Prostate gland (tissue), 2 donors: ENCODE data around the gene NDUFAF5. TPM values are rescaled to one million over a fixed set of nuclear protein-coding genes. Genes with fewer than 3 reads are reported as not detected.

ENCODE experiments used
- DNase-seq: peaks from one replicate; pipeline ENCODE4 v3.0.0-alpha.2; 2019; ENCODE audit warnings: low spot score
- H3K27ac ChIP-seq, 2 donors: fragments of 200-600 bp; sonication (generic); 2 replicates each; pipeline ENCODE4 v1.5.1; 2017 to 2019
- H3K27me3 ChIP-seq: fragments of 200-600 bp; sonication (generic); replicated peaks from 2 replicates; pipeline ENCODE4 v1.5.1; 2019; ENCODE audit not compliant: insufficient read depth
- H3K36me3 ChIP-seq, 2 donors: fragments of 200-600 bp; sonication (generic); 1 replicate in 1 of 2; 2 replicates in 1 of 2; pipeline versions ENCODE4 v1.5.1 to v1.8.1; 2017 to 2019
- H3K4me1 ChIP-seq: fragments of 200-600 bp; sonication (generic); replicated peaks from 2 replicates; pipeline ENCODE4 v1.5.1; 2019
- H3K4me3 ChIP-seq, 2 donors: fragments of 200-600 bp; sonication (generic); 2 replicates each; pipeline ENCODE4 v1.5.1; 2017 to 2019
- H3K9me3 ChIP-seq: fragments of 200-600 bp; sonication (generic); 2 replicates; pipeline ENCODE4 v1.5.1; 2017
- POLR2A ChIP-seq: fragments of 450-650 bp; IDR thresholded peaks from one replicate; pipeline ENCODE4 v1.6.1; 2016; ENCODE audit warnings: antibody characterized with exemption, mild to moderate bottlenecking
- POLR2AphosphoS5 ChIP-seq: sonication (generic); formaldehyde crosslinking; IDR thresholded peaks from one replicate; pipeline ENCODE4 v1.6.1; 2017; ENCODE audit warnings: antibody characterized with exemption
- WGBS: methylation state at CpG from one replicate; pipeline ENCODE4 v1.1.5; 2018; 5-methylcytosine and 5-hydroxymethylcytosine counted together
- intact Hi-C: fragments of 100-400 bp; cut with DNase I; formaldehyde crosslinking; loops from one replicate; pipeline ENCODE4 v1.14.2; 2022
- total RNA-seq, 2 donors: library from RNA; depleted of rRNA; stranded (reverse); fragments of >200 nt; gene quantifications; one replicate each; pipeline ENCODE4 v1.1.0, GENCODE V29; 2016
- TF ChIP-seq, protein P1 (sequence below), 4 experiments: fragments of 200-600 bp in 2 of 4; fragments of 450-650 bp in 2 of 4; sonication (generic) in 2 of 4; IDR thresholded peaks; 1 replicate in 3 of 4; 2 replicates in 1 of 4; pipeline ENCODE4 v1.5.1; 2016 to 2019; ENCODE audit warnings: antibody characterized with exemption in 4 of 4, mild to moderate bottlenecking in 2 of 4, moderate library complexity in 2 of 4

NDUFAF5 gene
- total RNA-seq, 2 donors from 2014 or later: 15.3 to 17.5 TPM

GRCh38 chr20:13858871-13859270 lies 74.0 kb downstream of the NDUFAF5 start:
- no peaks in the 10 kb centered on the region for H3K9me3 ChIP-seq
- no peak overlapping the region for H3K27ac ChIP-seq
- H3K4me1 ChIP-seq: no peaks in the 10 kb centered on the region
- H3K27me3 ChIP-seq: no peaks in the 10 kb centered on the region
- H3K36me3 ChIP-seq: no peaks in the 10 kb centered on the region
- TF ChIP-seq POLR2AphosphoS5 (no peak), POLR2A (no peak)
- TF ChIP-seq, protein P1, sequence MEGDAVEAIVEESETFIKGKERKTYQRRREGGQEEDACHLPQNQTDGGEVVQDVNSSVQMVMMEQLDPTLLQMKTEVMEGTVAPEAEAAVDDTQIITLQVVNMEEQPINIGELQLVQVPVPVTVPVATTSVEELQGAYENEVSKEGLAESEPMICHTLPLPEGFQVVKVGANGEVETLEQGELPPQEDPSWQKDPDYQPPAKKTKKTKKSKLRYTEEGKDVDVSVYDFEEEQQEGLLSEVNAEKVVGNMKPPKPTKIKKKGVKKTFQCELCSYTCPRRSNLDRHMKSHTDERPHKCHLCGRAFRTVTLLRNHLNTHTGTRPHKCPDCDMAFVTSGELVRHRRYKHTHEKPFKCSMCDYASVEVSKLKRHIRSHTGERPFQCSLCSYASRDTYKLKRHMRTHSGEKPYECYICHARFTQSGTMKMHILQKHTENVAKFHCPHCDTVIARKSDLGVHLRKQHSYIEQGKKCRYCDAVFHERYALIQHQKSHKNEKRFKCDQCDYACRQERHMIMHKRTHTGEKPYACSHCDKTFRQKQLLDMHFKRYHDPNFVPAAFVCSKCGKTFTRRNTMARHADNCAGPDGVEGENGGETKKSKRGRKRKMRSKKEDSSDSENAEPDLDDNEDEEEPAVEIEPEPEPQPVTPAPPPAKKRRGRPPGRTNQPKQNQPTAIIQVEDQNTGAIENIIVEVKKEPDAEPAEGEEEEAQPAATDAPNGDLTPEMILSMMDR (IDR thresholded peaks at IDR 0.05): no peak
- DNase-seq: no peak
- intact Hi-C loops: no loop called here
- no peak overlapping the region for H3K4me3 ChIP-seq

GRCh38 chr20:13862245-13862644 lies 77.4 kb downstream of the NDUFAF5 start:
- Histone ChIP-seq H3K4me3 (no peak overlapping the region), H3K4me1 (no peaks in the 10 kb centered on the region), H3K36me3 (no peaks in the 10 kb centered on the region), H3K27me3 (no peaks in the 10 kb centered on the region), H3K9me3 (no peaks in the 10 kb centered on the region), H3K27ac (no peak overlapping the region)
- no peak for DNase-seq
- 87% methylated on average over 2 of the region's 2 CpGs for WGBS
- TF ChIP-seq POLR2A (no peak), POLR2AphosphoS5 (no peak)
- TF ChIP-seq, protein P1 (IDR thresholded peaks at IDR 0.05): no peak
- intact Hi-C loops: no loop called here

DNA sequence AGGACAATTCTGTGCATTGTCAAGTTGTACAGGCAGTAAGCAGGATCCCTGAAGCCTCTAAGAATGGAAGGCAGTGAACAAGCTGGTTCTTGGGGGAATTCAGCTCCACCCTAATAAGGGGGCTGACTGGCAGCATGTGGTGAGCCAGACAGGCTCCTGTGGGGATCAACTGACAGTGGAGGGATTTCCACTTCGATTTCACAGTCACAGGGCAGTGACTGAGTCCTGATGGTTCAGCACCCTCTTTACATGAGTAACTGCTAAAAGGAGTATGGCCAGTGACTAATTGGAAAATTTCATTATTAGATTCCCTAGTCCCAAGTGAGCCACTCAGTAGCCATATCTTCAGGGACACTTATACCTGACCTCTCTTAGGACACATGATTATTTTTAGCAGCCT lies 78.4 kb downstream of the NDUFAF5 start:
- Histone ChIP-seq H3K27me3 (no peaks in the 10 kb centered on the region), H3K4me3 (no peak overlapping the region), H3K27ac (no peak overlapping the region), H3K4me1 (no peaks in the 10 kb centered on the region), H3K36me3 (no peaks in the 10 kb centered on the region), H3K9me3 (no peaks in the 10 kb centered on the region)
- DNase-seq: no peak
- TF ChIP-seq POLR2AphosphoS5 (no peak), POLR2A (no peak)
- TF ChIP-seq, protein P1 (IDR thresholded peaks at IDR 0.05): no peak
- intact Hi-C loops: no loop called here
- 76% methylated on average over 1 of the region's 1 CpG for WGBS

DNA sequence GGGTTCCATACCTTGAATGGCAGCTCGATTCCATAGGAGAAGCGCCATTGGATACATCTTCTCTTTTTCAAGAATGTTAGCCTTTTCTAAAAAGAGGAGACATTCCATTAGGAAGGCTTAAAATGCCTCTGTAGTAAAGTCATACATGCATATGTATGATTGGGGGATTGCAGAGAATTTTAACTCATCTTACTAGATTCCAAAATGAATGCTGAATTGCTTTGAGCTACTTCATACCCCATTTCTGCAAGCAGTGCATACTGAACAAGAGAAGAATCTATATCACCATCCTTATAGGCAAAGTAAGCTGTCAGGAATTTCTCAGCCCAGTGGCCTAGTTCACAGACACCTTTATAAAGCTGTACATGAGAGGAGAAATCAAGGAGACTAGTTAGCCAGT lies 80.3 kb downstream of the NDUFAF5 start:
- no peak overlapping the region for H3K4me3 ChIP-seq
- H3K27ac ChIP-seq: peak overlapping the region; percentile 35 to 46
- WGBS: 89% methylated on average over 2 of the region's 2 CpGs
- TF ChIP-seq POLR2A (no peak), POLR2AphosphoS5 (no peak)
- TF ChIP-seq, protein P1 (IDR thresholded peaks at IDR 0.05): no peak
- no peaks in the 10 kb centered on the region for H3K9me3 ChIP-seq
- no peak for DNase-seq
- intact Hi-C loops: no loop called here
- H3K27me3 ChIP-seq: no peaks in the 10 kb centered on the region
- H3K36me3 ChIP-seq: no peaks in the 10 kb centered on the region
- no peaks in the 10 kb centered on the region for H3K4me1 ChIP-seq

- no peak for DNase-seq
- Histone ChIP-seq H3K27me3 (no peaks in the 10 kb centered on the region), H3K4me3 (no peak overlapping the region), H3K4me1 (no peaks in the 10 kb centered on the region), H3K9me3 (no peaks in the 10 kb centered on the region), H3K27ac (peak overlapping the region; percentile 35 to 46), H3K36me3 (no peaks in the 10 kb centered on the region)
- TF ChIP-seq POLR2AphosphoS5 (peak; percentile 43), POLR2A (no peak)
- TF ChIP-seq, protein P1 (IDR thresholded peaks at IDR 0.05): no peak
- intact Hi-C loops: loop anchor here (2.0 kb wide), 1 partner anchor 13 kb away; no protein-coding TSS in a partner anchor
- 20% methylated on average over 5 of the region's 5 CpGs for WGBS
Observed at GRCh38 chr20:13865791-13866351, 81.0 kb downstream of the NDUFAF5 start.
